Measurements from ENCODE around the gene NUDT14.

NUDT14 gene

DNA sequence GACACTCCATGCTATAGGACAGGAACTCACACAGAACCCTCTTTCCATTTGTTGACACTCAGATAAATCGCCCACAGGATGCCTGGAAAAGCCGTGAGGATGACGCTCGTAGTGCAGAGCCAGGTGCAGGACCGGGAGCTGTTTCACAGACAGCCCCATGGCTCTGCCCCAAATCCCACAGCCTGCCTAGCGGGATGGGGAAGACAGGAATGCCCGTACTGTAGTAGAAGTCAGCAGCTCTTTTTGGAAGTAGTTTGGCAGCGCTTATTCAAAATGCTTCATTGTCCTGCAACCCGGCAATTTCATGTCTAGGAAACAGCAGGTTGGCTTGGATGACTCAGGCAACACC is 54.2 kb downstream of the NUDT14 start:
- TF ChIP-seq, protein P1, sequence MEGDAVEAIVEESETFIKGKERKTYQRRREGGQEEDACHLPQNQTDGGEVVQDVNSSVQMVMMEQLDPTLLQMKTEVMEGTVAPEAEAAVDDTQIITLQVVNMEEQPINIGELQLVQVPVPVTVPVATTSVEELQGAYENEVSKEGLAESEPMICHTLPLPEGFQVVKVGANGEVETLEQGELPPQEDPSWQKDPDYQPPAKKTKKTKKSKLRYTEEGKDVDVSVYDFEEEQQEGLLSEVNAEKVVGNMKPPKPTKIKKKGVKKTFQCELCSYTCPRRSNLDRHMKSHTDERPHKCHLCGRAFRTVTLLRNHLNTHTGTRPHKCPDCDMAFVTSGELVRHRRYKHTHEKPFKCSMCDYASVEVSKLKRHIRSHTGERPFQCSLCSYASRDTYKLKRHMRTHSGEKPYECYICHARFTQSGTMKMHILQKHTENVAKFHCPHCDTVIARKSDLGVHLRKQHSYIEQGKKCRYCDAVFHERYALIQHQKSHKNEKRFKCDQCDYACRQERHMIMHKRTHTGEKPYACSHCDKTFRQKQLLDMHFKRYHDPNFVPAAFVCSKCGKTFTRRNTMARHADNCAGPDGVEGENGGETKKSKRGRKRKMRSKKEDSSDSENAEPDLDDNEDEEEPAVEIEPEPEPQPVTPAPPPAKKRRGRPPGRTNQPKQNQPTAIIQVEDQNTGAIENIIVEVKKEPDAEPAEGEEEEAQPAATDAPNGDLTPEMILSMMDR (IDR thresholded peaks at IDR 0.05; ENCODE audit: insufficient read depth, low read length, poor library complexity, severe bottlenecking): no peak
- Histone ChIP-seq H3K36me3 (ENCODE audit: control insufficient read depth, insufficient read depth, low read length) (no peaks in the 10 kb centered on the region), H3K4me3 (replicated peaks; ENCODE audit: low read depth, low read length) (no peak overlapping the region), H3K27me3 (replicated peaks; ENCODE audit: control insufficient read depth, insufficient read depth, low read length) (no peaks in the 10 kb centered on the region; the same call in 1 of the 2 replicates)
- no peak for DNase-seq (ENCODE audit: extremely low read depth, insufficient read length)

DNA sequence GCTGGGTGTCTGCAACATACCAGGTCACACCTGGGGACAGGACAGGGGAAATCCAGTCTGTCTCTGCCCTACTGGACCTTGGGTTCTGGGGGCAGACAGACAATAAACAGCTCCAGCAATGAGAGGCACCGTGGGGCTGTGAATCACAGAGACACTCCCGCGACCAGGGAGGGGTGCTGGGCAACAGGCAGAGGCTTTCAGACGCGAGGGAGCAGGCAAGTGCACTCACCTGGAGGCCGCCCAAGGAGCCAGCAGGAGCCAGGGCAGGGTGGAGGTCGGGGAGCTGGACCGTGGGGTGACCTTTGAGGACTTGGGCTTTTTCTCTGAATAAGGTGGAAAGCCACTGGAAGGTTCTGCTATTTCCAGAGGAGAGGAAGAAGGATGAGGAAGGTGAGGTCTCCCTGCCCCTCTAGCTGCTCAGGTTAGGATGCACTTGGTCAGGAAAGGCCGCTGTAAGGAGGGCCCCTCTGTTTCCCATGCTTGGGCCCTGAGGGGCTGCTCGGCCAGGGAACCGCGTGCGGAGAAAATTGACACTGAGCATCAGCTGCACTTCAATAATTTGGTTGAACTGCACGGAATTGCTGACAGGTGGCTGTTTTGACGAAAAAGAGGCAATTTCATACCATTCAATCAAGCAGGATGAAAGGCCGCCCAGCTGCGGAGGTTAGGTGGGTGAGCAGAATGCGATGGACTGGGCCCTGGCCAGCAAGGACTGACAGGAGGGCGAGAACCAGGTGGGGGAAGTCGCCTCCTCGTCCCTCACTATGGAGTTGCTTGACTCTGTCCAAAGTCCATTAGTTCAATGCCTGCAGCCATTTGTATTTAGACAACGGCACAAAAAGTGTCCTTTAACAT is 54.8 kb downstream of the NUDT14 start:
- Histone ChIP-seq H3K27me3 (replicated peaks; ENCODE audit: control insufficient read depth, insufficient read depth, low read length) (no peaks in the 10 kb centered on the region; the same call in none of the 2 replicates), H3K4me3 (replicated peaks; ENCODE audit: low read depth, low read length) (no peak overlapping the region), H3K36me3 (ENCODE audit: control insufficient read depth, insufficient read depth, low read length) (no peaks in the 10 kb centered on the region)
- no peak for DNase-seq (ENCODE audit: extremely low read depth, insufficient read length)
- TF ChIP-seq, protein P1 (IDR thresholded peaks at IDR 0.05; ENCODE audit: insufficient read depth, low read length, poor library complexity, severe bottlenecking): no peak

DNA sequence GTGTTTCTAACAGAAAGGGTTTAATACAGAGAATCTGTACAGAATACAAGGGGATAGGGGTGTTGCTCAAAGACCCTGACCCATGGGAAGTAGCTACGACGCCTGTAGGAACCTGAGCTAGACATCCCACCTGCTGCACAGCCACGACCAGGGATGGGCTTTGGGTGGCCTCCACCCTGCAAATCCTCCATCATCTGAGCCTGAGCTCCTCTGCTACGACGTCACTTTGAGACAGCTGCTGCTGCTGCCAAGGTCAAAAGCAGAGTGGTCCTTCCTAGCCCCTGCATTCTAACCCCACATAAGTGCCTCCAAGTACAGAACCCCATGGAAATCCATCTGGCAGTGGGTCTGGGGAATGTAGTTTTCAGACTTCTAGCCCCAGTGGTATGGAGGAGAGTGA is 56.3 kb downstream of the NUDT14 start:
- Histone ChIP-seq H3K36me3 (ENCODE audit: control insufficient read depth, insufficient read depth, low read length) (no peaks in the 10 kb centered on the region), H3K27me3 (replicated peaks; ENCODE audit: control insufficient read depth, insufficient read depth, low read length) (peaks cover under 1% of the 10 kb centered on the region), H3K4me3 (replicated peaks; ENCODE audit: low read depth, low read length) (no peak overlapping the region)
- TF ChIP-seq, protein P1 (IDR thresholded peaks at IDR 0.05; ENCODE audit: insufficient read depth, low read length, poor library complexity, severe bottlenecking): no peak
- DNase-seq (ENCODE audit: extremely low read depth, insufficient read length): no peak

DNA sequence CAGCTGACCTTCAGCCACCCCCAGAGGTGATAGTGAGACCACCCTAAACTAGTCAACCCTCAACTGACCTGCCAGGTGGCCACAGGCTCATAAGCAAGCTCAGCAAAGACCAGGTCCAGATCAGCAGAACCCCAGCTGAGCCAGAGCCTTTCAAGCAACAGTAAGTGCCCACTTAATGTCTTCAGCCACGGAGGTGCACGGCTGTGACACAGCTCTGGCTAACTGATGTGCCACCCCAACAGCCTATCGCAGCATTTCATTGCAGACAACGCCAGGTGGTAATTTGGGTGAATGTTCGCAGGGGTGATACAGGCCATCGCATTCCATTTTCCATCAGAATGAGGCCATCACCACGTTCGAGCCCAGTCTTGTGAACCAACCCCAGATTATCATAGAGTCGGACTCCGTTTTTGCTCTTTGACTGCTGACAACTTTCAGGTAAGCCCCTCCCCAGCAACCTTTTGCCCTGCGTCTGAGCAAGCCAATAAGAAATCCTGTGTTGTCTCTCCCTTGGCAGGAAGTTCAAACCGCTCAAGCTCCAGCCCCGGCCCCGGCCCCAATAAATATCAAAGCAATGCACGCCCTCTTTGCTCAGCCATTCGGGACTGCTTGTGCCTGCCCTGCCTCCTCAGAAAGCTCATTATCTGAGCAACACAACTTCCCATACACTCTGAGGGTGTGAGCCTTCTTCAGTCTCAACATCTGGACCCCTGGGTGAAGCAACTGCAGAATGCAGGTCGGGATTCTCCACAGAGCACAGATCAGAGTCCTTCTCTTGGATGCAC is 56.9 kb downstream of the NUDT14 start:
- no peak overlapping the region for H3K4me3 ChIP-seq (replicated peaks; ENCODE audit: low read depth, low read length)
- TF ChIP-seq, protein P1 (IDR thresholded peaks at IDR 0.05; ENCODE audit: insufficient read depth, low read length, poor library complexity, severe bottlenecking): no peak

DNA sequence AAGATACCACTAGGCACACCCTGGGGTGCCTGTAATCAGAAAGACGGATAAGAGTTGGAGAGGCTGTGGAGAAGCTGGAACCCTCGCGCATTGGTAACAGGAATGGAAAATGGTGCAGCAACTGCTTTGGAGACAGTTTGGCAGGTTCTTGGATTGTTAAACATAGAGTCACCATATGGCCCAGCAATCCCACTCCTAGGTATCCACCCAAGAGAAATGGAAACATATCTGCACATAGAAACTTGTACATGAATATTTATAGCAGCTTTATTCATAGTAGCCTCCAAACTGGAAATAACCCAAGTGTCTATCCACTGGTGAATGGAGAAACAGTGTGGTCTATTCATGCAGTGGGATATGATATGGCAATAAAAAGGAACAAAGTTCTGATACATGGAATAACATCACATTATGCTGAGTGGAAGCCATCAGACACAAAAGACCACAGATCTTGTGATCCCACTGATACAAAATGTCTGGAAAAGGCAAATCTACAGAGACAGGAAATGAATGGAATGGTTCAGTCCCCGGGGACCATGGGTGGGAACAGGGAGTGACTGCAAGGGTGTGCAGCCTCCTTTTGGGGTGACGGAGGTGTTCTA is 57.9 kb downstream of the NUDT14 start:
- TF ChIP-seq, protein P1 (IDR thresholded peaks at IDR 0.05; ENCODE audit: insufficient read depth, low read length, poor library complexity, severe bottlenecking): no peak

More for the DNA sequence above, 56.9 kb downstream of the NUDT14 start:
- no peaks in the 10 kb centered on the region for H3K36me3 ChIP-seq (ENCODE audit: control insufficient read depth, insufficient read depth, low read length)
- H3K27me3 ChIP-seq (replicated peaks; ENCODE audit: control insufficient read depth, insufficient read depth, low read length): peaks cover 2% of the 10 kb centered on the region
- no peak for DNase-seq (ENCODE audit: extremely low read depth, insufficient read length)

More for the DNA sequence above, 57.9 kb downstream of the NUDT14 start:
- H3K4me3 ChIP-seq (replicated peaks; ENCODE audit: low read depth, low read length): no peak overlapping the region
- peaks cover 2% of the 10 kb centered on the region for H3K27me3 ChIP-seq (replicated peaks; ENCODE audit: control insufficient read depth, insufficient read depth, low read length)
- DNase-seq (ENCODE audit: extremely low read depth, insufficient read length): no peak
- no peaks in the 10 kb centered on the region for H3K36me3 ChIP-seq (ENCODE audit: control insufficient read depth, insufficient read depth, low read length)

All from GM06990 (cell line).